AML-193 (cell line): ENCODE results near the gene PCSK7.
"Not testable (repeated sequence)": the region's sequence is repeated elsewhere in the genome, so short reads cannot be mapped to it uniquely, and the experiment has no call there.

Source experiments
- DNase-seq, 2 experiments: peaks; one replicate each; lab custom pipeline; 2025; lab: John Stamatoyannopoulos, UW

Gene PCSK7

DNA sequence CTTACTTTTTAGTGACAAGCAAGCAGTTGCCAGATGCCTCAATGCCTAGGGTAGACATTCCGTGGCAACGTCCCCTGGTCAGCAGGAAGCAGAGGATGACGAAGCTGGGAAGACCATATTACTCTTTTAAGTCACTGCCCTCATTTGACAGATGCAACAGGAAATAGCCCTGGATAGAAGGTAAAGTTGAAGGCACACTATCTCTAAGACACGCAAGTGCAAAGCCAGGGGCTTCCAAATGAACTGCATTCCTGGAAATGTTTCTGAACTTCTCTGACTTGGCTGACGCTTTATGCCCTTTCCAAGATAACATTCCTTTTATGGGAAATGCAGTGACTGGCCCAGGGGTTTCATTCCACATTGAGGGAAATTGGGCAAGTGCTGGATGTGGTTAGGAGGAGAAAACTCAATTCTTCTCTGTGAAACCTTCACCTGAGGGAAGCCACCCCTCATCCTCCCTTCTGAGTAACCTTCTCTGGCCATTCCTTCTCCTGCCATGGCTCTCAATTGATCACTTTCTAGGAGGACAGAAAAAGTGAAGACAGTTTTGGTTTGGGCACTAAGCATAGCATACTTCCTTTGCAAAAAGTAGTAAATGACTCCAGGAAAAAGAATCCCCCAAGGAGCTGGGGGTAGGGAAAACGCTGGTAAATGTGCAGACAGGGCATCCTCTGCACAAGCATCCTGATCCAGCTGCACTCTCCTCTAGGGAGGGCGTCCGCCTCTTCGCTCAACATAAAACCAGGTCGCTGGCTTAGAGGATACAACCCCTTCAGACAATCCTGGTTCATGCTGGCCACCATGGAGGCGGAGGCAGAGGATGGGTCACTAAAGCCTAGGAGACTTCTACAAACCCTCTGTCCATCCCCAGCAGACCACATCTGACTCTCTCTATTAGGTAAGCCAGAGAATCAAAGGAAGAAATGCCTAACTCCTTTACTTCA, 14.5 kb downstream of the PCSK7 start:
- DNase-seq, result no peak

DNA sequence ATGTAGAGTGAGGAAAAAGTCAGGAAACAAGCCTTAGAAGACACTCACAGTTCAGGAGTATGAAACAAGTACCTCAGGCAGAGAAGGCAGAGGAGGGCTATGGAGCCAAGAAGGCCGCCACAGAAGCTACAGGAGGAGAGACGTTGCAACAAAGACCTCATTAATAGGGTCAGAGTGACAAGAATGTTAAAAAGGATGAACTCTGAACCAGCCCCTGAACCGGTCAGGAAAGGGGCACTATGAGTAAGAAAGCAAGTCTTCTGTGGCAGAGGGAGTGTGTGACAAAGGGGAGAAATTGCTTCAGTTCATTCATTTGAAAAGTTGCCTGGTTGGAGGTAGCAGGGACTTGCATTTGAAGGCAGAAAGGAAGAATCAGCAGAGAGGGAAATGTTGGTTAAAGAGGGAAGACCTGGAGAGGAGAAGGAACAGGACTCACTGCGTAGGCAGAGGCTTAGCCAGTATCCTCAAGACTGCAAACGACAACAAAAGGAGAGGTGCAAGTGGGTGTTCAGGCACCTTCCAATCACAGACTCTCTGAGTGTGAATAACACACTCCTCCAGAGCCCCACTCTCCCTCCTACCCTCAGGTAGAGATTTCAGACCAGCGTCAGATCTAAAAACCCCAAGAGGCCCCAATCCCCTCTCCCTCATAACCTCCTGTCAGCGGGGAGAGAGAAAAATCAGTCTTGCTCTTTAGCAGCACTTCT, 17.3 kb downstream of the PCSK7 start:
- no peak for DNase-seq

DNA sequence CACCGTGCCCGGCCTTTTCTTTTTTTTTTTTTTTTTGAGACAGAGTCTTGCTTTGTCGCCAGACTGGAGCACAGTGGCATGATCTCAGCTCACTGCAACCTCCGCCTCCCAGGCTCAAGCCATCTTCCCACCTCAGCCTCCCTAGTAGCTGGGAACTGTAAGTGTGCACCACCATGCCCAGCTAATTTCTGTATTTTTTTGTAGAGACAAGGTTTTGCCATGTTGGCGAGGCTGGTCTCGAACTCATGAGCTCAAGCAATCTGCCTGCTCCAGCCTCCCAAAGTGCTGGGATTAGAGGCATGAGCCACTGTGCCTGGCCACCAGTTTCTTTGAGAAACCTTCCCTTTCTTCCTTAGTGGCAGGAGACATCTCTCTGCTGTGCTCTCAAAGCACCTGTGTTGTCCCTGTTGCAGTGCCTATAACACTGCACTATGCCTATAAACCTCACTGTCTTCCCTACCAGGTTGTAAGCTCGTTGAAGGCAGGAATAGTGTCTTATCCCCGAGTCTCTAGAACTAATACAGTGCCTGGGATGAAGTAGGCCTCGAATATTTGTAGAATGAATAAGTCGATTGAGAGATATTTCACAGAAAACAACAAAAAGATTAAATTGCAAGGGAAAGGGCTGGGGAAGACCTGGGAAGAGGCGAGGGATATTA, 19.0 kb downstream of the PCSK7 start:
- DNase-seq, result no peak

DNA sequence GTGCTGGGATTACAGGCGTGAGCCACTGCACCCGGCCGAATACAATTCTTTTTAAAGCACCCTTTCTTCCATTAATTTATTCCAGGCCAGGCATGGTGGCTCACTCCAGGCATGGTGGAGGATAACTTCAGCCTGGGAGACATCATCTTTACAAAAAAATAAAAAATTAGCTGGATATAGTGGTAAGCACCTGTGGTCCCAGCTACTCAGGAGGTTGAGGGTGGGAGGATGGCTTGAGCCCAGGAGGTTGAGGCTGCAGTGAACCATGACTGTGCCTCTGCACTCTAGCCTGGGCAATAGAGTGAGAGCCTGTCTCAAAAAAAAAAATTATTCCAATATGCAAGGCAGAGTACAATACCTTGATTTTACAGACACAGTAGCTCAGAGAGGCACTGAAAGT, 21.3 kb downstream of the PCSK7 start:
- DNase-seq, result no peak

DNA sequence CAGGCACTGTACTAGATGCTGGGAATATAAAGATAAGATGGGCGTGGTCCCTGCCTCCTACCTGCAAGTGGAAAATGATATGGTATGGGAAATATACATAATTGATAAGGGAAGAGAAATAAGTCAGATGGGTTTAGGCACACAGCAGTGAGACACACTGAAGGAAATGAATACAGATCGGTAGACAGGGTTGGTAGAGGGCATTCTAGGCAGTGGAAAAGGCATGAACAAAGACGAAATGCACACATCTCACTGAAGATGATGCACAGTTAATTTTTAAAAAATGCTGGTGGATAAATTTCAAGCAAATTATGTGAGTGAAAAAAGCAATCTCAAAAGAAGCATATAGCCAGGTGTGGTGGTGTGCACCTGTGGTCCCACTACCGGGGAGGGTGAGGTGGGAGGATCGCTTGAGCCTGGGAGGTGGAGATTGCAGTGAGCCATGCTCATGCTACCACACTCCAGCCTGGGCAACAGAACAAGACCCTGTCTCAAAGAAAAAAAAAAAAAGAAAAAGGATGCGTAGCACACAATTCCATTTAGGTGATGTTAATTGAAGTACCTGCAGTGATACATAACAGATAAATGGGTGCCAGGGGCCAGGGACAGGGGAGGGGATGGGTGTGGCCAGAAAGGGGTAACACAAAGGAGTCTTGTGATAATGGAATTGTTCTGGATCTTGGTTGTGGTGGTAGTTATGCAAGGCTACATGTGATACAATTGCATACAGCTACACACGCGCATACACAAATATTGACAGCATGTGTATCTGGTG, 22.3 kb downstream of the PCSK7 start:
- DNase-seq, result not testable (repeated sequence)

DNA sequence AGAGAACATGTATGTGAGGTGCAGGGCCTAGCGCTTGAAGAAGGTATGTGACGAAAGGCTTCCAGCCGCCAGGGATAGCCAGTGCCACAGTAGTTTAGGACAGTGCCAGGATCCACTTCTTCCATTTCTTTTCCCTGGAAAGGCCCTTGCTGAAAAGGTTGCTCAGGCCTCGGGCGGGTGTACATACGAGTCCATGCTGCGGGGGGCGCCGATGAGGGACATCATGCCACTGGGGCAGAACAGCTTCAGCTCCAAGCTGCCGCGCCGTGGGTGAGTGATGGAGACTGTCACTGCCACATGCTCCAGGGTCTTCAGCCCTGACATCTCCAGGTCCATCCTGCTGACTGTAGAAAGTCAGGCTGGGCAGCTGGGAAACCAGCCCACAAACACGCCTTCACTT, 23.2 kb downstream of the PCSK7 start:
- not testable (repeated sequence) for DNase-seq

DNA sequence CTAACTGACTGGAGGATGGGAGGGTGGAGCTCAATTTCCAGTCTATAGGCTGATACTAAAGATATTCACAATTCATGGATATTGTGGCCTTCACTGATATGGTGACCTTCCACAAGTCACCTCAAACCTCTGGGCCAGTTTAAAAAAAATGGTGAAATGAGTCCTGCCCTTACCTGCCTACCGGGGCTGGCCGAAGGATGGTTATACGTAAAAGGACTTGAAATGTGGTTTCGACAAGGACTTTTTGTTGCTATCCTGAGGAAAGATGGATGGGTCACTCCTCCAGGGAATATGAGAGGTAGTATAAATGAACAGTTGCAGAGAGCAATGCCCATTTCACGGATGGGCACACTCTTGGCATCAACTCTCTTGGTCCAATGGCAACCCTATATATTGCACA, 24.4 kb downstream of the PCSK7 start:
- DNase-seq, result not testable (repeated sequence)

DNA sequence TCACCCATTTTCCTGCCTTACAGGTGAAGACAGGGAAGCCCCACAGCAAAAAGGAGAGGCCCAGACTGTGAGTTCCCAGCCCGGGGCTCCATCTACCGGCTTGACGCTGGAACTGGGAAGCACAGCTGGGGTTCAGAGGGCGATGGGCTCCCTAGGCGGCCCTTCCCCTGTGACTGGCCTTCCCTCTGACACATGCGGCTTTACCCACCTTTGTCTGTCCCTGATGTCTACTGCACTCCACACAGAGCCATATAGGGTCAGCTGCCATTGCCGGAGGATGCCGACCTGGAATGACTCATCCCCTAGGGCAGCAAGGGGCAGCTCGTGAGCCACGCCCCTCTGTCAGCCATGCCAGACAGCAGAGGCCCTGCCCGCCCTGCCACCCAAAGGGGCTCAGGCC, 25.0 kb downstream of the PCSK7 start:
- DNase-seq, result not testable (repeated sequence)

DNA sequence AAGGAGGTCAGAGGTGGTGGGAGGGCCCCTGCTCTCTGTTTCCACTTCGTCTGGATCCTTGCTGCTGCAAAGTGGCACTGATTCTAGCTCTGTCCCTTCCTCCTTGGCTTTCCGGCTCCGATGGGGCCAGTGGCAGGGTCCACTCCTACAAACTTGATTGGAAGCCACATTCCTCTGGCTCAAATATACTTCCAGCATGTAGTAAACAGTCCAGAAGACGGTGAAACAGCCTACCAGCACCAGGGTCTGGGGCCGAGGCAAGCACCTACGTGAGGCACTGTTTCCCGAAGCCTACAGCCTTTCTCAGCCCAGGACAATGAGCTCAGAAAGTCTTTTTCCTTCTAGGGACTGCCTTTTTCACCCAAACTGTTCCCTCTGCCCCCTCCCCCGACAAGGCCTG, 25.8 kb downstream of the PCSK7 start:
- DNase-seq, result not testable (repeated sequence)

DNA sequence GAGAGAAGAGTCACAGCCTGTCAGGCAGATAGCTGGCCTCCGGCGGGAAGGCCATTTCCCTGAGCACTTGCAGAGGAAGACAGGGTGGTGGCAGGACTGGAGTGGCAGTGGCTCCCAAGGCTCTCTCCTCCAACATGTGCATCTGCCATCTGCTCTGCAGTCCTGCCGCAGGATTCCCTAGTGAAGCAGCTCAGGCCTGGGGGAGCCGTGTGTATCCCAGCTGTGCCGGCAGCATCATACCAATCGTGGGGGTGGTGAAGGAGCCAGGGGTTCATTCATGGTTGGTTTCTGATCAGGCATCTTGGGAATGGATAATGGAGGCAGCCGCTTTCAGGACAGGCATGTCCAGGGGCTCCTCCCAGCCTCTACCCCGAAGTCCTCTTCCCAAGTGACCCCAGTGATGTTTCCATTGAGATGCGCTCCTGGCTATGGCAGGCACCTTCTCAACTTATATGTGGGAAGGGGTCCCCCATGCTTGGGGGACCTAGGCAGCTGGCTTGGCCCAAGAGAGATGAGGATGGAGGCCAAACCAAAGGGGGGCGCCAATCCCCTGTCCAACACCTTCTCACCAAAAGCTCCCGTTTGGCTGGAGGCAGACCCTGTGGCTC, 26.6 kb downstream of the PCSK7 start:
- DNase-seq, result no peak

DNA sequence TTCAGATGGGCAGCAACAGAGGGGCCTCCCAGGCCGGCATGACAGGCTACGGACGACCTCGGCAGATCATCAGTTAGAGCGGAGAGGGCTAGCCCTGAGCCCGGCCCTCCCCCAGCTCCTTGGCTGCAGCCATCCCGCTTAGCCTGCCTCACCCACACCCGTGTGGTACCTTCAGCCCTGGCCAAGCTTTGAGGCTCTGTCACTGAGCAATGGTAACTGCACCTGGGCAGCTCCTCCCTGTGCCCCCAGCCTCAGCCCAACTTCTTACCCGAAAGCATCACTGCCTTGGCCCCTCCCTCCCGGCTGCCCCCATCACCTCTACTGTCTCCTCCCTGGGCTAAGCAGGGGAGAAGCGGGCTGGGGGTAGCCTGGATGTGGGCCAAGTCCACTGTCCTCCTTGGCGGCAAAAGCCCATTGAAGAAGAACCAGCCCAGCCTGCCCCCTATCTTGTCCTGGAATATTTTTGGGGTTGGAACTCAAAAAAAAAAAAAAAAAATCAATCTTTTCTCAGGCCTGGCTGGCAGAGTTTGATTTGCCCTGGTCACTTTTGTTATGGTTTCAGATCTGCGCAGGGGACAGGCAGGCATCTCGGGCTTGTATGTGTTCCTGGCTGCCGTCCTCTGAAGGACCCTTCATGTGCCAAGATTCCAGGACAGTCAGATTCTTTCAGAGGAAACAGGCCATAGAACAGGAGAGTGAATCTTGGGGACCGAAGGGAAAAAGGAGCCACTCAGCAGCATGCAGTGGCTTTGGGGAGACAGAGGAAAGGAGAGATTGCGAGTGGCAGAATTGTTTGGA, 27.4 kb downstream of the PCSK7 start:
- no peak for DNase-seq

DNA sequence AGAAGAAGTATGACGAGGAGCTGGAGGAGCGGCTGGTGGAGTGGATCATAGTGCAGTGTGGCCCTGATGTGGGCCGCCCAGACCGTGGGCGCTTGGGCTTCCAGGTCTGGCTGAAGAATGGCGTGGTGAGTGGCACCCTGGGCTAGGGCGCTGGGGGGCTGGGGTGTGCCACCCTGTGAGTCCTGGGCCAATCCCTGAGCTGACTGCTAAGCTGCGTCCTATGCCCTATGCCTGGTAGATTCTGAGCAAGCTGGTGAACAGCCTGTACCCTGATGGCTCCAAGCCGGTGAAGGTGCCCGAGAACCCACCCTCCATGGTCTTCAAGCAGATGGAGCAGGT, 28.8 kb downstream of the PCSK7 start:
- DNase-seq, result no peak

DNA sequence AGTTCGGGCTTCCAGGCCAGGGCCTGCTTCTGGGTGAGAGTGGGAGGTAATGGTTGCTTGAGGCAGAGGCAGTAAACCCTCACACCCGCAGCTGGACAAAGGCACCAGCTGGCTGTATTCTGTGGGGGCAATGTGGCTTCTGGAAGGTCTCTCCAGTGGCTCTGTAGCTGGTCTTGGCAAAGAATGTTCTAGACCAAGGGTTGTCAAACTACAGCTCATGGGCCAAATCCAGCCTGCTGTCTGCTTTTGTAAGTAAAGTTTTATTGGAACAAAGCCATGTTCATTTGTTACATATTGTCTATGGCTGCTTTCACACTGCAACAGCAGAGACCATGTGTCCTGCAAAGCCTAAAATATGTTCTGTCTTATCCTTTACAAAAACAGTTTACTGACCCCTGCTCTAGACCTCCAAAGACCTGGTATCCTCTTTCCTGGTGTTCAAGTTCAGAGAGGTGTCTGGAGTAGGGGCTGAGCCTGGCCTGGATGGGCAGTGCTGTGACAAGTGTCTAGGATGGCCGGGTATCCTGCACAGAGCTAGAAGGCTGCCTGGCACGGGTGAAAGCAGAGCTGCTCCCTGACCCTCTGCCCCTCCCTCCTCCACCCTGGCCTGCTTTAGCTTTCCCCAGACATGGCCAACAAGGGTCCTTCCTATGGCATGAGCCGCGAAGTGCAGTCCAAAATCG, 29.3 kb downstream of the PCSK7 start:
- no peak for DNase-seq

DNA sequence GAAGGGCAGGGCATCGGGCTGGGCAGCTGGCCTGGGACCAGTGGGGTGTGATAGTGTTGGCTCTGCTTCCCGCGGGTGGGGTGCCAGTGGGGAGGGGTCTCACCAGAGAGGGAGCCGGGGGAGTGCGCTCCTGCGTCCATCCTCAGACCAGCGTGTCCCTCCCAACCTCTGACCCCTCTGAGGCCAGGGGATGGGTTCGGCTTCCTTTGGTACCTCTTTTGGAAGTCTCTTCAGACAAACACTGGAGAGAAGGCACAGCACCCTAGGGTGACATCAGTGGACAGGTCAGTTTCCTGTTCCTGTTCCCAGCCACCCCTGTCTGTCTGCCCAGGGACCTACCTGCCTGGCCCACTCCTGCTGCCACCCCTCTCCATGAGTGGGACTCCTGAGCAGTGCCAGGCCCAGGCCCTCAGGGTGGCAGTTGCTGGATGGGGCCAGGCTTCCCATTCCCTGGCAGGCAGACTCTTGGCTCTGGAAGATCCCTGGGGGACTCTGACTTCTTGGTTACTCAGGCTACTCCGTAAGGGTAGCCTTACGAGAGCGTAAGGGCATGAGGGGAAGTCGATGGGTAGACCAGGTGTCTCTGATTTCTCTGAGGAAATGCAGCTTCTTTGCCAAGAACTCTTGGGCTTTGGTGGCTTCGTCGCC, 30.1 kb downstream of the PCSK7 start:
- no peak for DNase-seq

DNA sequence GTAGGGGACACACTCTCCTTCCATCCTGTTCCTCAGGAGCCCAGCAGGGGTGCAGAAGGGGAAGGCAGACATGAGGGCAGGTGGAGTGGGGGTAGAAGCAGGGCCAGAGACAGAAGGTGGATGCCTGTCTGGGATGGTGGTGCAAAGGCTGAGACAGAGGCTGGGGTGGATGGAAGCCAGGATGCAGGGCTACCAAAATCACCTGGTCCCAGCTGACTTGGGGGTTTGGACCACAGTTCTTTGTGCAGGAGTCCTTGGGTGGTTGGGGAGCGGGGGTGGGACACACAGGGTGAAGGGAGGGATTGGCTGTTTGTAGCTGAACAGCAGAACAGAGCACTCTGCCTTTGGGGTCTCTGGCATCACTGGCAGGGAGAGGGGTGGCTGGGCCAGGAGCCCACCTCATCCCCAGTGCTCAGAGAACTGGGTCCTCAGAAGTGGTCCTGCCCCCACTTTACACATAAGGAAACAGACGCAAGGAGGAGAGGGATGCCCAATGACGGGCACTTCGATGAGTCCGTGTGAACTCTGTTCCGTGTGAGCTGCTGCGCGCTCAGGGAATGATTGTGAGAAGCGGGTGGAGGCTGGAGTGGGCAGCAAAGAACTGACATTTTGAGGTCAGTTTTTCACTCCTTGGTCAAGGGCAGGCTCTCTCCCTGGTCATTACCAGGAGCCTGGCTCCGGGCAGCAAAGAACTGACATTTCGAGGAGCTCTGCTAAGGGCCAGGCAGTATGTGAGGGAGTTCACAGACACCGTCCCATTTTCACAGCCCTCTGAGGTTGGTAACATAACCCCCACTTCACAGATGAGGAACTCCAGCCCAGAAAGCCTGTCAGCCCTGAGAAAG, 30.8 kb downstream of the PCSK7 start:
- no peak for DNase-seq

DNA sequence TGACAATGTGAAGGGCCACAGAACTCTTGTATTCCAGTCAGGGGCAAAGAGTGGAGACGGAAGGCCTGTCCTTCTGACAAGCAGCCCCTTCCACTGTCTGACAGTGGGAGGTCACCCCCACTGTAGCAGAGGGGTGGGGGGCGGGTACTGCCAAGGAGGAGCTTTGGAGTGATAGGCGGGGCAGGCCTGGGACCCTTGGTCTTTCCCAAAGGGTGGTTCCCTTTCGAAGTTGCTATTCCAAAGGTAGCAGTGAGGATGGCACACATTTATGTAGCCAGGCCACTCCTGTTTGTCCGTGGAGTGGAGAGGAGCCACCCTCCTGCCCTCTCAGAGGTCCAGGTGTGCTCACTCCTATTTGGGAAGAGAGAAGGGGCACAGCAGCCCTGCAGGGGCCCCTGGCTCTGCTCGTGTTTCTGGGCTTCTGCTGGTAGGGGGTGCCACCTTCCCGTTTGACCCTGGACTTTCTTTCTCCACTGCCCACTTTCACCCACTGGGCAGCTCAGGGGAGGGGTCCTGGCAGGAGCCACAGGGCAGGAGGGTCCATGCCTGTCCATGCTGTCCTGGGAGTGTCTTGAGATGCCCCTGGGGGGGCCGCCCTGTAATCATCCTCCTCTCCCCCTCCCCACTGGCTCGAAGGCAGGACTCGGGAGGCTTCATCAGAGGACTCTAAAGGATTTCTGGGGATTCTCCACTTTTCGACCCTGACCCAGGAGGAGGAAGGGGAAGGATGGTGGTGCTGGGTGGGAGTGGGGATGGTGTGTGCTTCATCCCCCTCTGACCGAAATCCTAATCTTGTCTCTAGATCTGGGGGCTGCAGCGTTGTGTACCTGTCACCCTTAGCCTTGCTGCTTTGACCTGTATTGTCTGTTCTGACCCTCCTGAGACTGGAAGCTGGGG, 31.7 kb downstream of the PCSK7 start:
- DNase-seq, result no peak

DNA sequence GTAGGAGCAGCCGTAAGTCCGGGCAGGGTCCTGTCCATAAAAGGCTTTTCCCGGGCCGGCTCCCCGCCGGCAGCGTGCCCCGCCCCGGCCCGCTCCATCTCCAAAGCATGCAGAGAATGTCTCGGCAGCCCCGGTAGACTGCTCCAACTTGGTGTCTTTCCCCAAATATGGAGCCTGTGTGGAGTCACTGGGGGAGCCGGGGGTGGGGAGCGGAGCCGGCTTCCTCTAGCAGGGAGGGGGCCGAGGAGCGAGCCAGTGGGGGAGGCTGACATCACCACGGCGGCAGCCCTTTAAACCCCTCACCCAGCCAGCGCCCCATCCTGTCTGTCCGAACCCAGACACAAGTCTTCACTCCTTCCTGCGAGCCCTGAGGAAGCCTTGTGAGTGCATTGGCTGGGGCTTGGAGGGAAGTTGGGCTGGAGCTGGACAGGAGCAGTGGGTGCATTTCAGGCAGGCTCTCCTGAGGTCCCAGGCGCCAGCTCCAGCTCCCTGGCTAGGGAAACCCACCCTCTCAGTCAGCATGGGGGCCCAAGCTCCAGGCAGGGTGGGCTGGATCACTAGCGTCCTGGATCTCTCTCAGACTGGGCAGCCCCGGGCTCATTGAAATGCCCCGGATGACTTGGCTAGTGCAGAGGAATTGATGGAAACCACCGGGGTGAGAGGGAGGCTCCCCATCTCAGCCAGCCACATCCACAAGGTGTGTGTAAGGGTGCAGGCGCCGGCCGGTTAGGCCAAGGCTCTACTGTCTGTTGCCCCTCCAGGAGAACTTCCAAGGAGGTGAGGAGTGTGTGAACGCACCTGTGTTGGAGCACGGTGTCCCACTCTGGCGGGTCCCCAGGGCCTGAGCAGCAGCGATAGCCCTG, 32.6 kb downstream of the PCSK7 start, which contains the start of gene TAGLN:
Gene TAGLN (plus strand): TSS at position 318 of the 863 bp plus-strand sequence. CDS start 3,644 bp downstream, outside the sequence.
- no peak for DNase-seq
